GM10266 (cell line): ENCODE results near the gene LRFN4.

ENCODE experiments used
- DNase-seq: peaks from one replicate; pipeline ENCODE4 v3.0.0; 2012; ENCODE audit errors: extremely low spot score
- CTCF ChIP-seq: IDR thresholded peaks from 2 replicates; pipeline ENCODE4 v1.5.1; 2012; ENCODE audit warnings: mild to moderate bottlenecking, low read depth; ENCODE audit not compliant: control insufficient read depth, insufficient read depth; ENCODE audit errors: missing control alignments

Gene LRFN4

GRCh38 chr11:66840317-66841091 lies 16.4 kb upstream of the LRFN4 start:
- no peak for DNase-seq
- no peak for TF ChIP-seq CTCF

- no peak for TF ChIP-seq CTCF
- DNase-seq, result no peak
Observed at GRCh38 chr11:66841861-66842260, 15.0 kb upstream of the LRFN4 start.

GRCh38 chr11:66842501-66842895 lies 14.4 kb upstream of the LRFN4 start:
- no peak for TF ChIP-seq CTCF
- DNase-seq, result peak; percentile 32

GRCh38 chr11:66842896-66843775 lies 13.7 kb upstream of the LRFN4 start, which contains the start of gene RCE1:
RCE1 (plus strand) TSS chr11:66843441; CDS start chr11:66843456, 15 bp downstream.
- TF ChIP-seq CTCF, result no peak
- DNase-seq, result peak; percentile 98

DNA sequence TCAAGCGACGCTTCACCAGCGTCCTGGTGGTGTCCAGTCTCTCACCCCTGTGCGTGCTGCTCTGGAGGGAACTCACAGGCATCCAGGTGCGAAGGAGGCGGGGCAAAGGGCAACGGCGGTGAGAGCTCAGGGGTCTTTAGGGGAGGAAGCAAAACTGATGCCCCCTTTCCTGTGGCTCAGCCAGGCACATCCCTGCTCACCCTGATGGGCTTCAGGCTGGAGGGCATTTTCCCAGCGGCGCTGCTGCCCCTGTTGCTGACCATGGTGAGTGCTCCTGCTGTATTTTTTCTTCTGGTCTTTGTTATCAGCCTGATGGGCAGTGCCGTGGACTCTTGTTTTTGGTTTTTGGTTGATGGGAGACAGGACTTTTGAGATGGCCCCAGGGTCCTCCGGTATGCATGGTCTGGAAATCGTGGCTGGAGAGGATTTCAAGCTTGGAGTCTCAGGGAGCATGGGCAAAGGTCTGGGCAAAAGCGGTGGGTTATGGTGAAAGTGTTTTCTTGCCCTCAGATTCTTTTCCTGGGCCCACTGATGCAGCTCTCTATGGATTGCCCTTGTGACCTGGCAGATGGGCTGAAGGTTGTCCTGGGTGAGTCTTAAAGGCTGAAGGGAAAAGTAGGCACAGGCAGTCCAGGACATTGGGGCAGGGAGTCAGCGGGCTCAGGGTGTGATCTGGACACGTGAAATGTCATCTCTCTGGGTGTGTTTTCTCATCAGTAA lies 12.9 kb upstream of the LRFN4 start:
- no peak for TF ChIP-seq CTCF
- no peak for DNase-seq

DNA sequence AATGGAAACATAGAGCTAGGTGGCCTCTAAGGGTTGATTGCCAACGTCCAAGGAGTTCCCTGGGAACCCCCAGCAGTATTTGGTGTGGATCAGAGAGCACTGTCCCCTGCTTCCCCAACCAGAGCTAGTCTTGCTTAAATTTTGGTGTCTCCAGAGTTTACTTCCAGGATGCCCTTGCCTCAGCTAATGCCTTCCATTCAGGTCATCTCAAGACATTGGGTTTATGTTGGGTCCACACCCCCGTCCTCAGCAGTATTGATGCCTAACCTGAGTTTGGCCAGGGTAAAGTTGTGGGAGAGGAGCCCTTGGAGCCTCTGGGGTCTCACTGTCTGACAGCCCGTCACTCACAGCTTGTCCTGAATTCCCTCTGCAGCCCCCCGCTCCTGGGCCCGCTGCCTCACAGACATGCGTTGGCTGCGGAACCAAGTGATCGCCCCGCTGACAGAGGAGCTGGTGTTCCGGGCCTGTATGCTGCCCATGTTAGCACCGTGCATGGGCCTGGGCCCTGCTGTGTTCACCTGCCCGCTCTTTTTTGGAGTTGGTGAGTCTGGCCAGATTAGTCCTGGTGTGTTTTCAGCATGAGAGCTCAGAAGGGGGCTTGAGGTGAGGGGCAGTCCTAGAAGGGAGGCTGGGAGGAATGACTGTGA lies 12.2 kb upstream of the LRFN4 start:
- DNase-seq, result no peak
- no peak for TF ChIP-seq CTCF
